NCI-H2171 treated with DMSO at 0.1 percent for 48 hours (cell line): Measurements from ENCODE around the gene IGSF9.
A peak's percentile ranks its signal among the peaks of the same experiment; 100 is the strongest.
"Not testable (repeated sequence)": the region's sequence is repeated elsewhere in the genome, so short reads cannot be mapped to it uniquely, and the experiment has no call there.

Source experiments
- DNase-seq: peaks from one replicate; lab custom pipeline; 2025; lab: John Stamatoyannopoulos, UW

The IGSF9 gene

GRCh38 chr1:159919236-159919865 is 26.1 kb downstream of the IGSF9 start:
- no peak for DNase-seq

- no peak for DNase-seq
Observed at GRCh38 chr1:159918352-159919200, 26.8 kb downstream of the IGSF9 start.

GRCh38 chr1:159917533-159918351 is 27.7 kb downstream of the IGSF9 start:
- no peak for DNase-seq

DNA sequence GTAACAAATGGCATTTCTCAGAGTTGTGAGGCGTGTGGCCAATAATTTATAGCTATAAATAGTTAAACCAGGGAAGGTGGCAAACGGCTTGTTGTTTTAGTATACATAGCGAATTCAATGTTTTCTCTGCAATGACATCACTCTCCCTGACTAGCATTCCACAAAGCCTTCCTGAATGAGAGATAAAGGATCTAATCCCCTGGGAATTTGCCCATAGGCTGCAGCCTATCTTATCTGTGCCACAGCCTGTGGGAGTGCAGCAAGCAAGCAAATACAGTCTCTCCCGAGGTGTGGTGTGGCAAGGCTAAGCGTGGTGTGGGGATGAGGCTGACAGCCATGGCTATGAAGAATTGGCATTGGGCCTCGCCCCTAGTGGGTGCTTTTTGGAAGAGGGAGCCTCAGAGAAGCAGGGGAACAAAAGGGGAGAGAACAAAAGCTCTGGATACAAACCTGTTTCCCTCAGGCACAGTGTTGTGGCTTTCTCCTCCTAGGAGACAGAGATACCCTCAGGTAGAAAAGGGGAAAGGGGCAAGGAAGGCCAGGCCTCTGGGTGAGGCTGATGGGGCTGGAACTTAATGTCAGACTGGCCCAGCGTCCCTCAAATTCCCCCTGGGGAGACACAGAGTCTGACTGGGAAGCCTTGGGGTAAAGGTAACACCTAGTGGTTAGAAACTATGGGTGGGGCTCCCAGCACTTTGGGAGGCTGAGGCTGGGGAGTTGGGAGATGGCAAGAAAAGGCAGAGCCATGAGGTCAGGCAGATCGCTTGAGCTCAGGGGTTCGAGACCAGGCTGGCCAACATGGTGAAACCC is 29.0 kb downstream of the IGSF9 start:
- DNase-seq, result peak; percentile 25

DNA sequence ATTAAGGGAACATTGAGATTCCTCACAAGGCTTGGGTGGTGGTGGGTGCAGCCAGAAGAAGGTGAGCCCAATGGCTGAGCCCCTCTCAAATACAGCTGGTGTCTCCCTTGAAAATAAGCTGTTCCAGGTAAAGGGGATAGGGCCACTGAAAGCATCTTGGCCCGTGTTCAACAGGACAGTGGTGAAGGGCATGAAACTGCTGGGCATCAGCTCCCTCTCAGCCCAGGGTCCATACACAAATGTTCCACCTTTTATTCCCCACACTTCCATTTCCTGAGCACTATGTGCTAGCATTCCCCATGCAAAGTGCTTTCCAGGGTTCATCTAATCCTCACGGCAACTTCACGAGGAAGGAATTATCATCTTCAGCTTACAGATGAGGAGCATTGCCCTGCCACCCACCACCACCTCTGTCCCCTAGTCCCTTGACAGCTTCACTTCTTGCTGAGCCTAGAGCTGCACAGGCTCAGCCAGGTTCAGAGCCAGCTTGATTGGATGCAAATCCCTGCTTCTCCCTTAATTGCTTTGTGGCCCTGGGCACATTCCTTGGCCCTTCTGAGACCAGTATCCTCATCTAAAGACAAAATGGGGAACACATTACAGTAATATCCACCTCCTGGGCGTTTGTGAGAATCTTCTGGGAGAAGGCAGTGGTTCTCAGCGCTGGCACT is 29.7 kb downstream of the IGSF9 start:
- no peak for DNase-seq

DNA sequence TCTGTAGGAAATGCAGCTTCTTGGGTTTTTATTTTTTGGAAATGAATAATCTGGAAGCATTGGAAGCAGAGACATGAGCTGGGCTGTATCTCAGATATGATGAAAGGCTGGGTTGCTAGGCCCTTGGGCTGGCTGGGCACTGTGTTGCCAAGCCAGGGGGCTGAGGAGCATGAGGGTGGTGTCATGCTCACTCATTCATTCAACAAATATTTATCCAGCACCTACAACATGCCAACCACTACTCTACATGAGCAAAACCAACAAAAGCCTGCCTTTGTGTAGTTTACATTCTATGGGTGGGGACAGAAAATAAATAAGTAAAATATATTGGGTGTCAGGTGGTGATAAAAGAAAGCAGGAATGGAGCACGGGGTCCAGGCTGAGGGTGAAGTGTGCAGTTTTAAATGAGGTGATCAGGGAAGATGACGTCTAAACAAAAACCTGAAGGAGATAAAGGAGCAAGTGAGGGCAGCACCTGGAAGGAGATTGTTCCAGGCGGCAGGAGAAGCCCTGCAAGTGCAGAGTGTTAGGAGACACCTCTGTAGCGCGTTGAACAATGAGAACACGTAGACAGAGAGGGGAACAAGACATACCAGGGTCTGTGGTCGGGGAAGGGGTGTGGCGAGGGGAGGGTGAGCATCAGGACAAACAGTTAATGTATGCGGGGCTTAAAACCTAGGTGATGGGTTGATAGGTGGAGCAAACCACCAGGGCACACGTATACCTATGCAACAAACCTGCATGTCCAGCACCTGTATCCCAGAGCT is 31.0 kb downstream of the IGSF9 start:
- no peak for DNase-seq

- no peak for DNase-seq
Observed at GRCh38 chr1:159913451-159914192, 31.8 kb downstream of the IGSF9 start.

DNA sequence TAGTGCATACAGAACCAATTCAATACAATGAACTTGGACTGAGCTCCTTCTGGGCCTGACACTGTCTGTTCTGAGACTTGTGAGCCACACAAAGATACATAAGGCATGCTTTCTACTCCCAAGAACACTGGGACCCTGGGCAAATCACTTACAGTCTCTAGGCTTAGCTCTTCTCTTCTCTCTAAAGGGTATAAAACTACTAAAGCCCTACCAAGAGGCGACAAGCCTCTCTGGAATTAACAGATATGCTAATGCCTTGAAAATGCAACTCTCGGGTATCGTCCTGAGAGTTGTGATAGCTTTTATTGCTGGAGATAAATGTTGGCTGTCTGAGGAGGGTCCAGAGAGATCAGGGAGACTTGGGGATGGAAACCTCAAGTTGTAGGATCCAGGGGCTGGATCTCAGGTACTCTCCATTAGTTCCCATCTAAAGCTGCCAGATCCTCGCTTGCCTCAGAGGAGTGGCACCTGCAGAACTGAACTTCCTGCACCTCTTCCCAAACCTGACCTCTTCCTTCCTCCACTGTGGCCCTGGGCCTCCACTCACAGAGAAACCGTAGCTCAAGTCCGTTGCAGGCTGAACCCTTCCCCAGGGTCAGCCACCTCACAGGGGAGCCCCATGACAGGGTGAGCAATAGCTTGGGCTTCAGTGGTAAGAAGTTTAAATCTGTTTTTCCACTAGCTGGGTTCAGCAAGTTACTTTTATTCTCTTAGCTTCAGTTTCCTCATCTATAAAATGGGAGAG is 33.9 kb downstream of the IGSF9 start:
- DNase-seq, result no peak

- DNase-seq, result no peak
Observed at GRCh38 chr1:159908031-159908940, 37.1 kb downstream of the IGSF9 start.

DNA sequence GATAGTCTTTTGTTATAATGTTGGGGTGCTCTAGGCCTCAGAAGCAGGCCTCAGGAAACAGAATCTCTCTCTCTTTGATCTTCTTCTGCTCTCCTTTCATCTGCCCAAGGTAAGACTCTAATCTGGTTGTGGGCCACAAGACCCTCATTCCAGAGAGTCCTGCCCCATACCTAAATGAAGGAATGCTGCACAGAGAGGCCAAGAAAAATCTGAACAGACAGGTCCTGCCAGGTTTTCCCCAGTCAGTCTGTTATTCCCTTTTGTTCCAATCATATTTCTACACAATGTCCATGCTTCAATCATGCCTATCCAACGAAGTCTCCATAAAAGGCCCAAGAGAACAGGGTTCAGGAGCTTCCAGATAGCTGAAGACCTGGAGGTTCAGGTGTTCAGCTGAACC is 38.5 kb downstream of the IGSF9 start:
- DNase-seq, result no peak

DNA sequence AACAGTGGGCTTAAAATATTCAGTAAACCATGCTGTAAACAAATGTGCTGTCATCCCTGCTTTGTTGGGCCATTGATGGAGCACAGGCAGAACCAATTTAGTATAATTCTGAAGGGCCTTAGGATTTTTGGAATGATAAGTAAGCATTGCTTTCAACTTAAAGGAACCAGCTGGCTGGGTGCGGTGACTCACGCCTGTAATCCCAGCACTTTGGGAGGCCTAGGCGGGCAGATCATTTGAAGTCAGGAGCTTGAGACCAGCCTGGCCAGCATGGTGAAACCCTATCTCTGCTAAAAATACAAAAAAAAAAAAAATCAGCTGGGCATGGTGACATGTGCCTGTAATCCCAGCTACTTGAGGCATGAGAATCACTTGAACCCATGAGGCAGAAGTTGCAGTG is 41.4 kb downstream of the IGSF9 start:
- not testable (repeated sequence) for DNase-seq

GRCh38 chr1:159902541-159902940 is 42.9 kb downstream of the IGSF9 start:
- no peak for DNase-seq

GRCh38 chr1:159900755-159901360 is 44.6 kb downstream of the IGSF9 start:
- DNase-seq, result no peak

DNA sequence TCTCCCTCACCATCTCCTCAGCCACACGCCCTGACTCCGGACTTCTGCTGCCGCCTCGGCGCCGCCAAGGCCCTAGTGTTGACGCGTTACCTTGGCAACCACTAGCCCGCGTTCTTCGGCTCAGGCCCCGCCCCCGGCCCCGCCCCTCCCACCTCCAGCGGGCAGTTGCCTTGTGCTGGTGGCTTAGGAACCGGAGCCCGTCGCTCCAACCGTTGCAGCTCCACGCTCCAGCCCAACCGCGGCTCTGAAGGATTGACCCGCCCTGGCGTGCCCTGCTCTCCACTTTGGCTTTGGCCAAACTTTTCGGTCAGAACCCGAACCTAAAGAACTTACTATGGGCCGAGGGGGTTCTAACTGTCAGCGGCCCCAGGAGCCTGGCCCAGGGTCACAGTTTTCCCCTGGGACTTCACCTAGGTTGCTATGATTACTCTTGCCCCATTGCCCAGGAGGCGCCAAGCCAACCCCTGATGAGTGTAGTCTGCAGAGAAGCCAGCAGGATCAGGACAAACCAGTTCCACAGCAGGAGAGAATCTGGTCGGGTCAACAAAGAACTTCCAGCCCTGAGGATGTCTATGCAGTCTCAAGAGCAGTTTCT is 45.2 kb downstream of the IGSF9 start, which contains the start of gene CFAP45:
Gene CFAP45, minus strand, starts transcription at position 80 of the 595 bp plus-strand sequence. Its CDS starts 67 bp downstream, at position 13.
- DNase-seq, result peak; percentile 59

- DNase-seq, result not testable (repeated sequence)
Observed at GRCh38 chr1:159899634-159900033, 45.8 kb downstream of the IGSF9 start.

GRCh38 chr1:159898527-159898926 is 46.9 kb downstream of the IGSF9 start:
- no peak for DNase-seq

GRCh38 chr1:159897962-159898361 is 47.5 kb downstream of the IGSF9 start:
- no peak for DNase-seq
